BE2C (cell line): ENCODE measurements around the gene FAM181A.

Source experiments
- DNase-seq: peaks from one replicate; pipeline ENCODE4 v3.0.0-alpha.2; 2020
- H3K27me3 ChIP-seq: fragments of 250-450 bp; sonication (Bioruptor Pico); 2 replicates; pipeline ENCODE4 v1.5.1; 2020; ENCODE audit warnings: mild to moderate bottlenecking
- H3K36me3 ChIP-seq: fragments of 250-450 bp; sonication (Bioruptor Pico); 2 replicates; pipeline ENCODE4 v1.5.1; 2020; ENCODE audit warnings: mild to moderate bottlenecking
- H3K4me1 ChIP-seq: fragments of 250-450 bp; sonication (Bioruptor Pico); 2 replicates; pipeline ENCODE4 v1.5.1; 2020
- H3K4me3 ChIP-seq: 2 replicates; pipeline ENCODE4 v1.5.1; 2011; ENCODE audit warnings: low read depth, low read length
- H3K9me3 ChIP-seq: fragments of 250-450 bp; sonication (Bioruptor Pico); 2 replicates; pipeline ENCODE4 v1.5.1; 2020
- TF ChIP-seq, protein P1 (sequence below): IDR thresholded peaks from 2 replicates; pipeline ENCODE4 v1.5.1; 2012; ENCODE audit warnings: mild to moderate bottlenecking, low read depth, low read length

FAM181A gene

DNA sequence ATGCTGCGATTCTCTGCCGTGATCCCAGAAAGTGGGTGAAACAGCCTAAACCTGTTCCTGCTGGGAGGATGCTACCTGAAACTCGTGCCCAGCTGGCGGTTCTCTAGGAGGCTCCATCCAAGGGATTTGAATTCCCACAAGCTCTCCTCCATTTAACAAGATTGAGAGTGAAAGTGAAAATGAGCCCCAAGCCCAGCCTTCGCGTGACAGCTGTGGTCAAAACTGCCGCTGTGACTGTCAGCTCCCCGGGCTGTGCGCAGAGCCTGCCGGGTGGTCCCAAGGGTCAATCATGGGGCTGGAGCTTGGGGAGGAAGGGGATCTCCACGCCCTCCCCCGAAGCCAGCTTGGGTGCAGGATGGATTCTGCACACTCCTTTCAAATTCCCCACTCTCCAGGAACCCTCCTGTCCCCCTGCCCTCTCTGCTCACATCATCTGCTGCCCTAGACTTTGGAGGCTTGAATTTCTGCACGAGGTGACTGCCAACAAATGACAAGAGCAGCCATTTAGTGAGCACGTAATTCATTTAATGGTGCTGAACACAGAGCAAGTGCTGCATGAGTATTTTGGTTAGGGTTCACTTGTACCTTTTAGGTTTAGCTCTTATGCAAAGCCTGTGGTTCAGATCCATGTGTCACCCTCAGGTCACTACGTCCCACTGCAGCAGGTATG is 44.0 kb downstream of the FAM181A start:
- Histone ChIP-seq H3K27me3 (no peaks in the 10 kb centered on the region; the same call in 1 of the 2 replicates), H3K4me3 (peak overlapping the region; percentile 34), H3K9me3 (no peaks in the 10 kb centered on the region), H3K4me1 (no peaks in the 10 kb centered on the region), H3K36me3 (no peaks in the 10 kb centered on the region)
- TF ChIP-seq, protein P1, sequence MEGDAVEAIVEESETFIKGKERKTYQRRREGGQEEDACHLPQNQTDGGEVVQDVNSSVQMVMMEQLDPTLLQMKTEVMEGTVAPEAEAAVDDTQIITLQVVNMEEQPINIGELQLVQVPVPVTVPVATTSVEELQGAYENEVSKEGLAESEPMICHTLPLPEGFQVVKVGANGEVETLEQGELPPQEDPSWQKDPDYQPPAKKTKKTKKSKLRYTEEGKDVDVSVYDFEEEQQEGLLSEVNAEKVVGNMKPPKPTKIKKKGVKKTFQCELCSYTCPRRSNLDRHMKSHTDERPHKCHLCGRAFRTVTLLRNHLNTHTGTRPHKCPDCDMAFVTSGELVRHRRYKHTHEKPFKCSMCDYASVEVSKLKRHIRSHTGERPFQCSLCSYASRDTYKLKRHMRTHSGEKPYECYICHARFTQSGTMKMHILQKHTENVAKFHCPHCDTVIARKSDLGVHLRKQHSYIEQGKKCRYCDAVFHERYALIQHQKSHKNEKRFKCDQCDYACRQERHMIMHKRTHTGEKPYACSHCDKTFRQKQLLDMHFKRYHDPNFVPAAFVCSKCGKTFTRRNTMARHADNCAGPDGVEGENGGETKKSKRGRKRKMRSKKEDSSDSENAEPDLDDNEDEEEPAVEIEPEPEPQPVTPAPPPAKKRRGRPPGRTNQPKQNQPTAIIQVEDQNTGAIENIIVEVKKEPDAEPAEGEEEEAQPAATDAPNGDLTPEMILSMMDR = no peak
- no peak for DNase-seq

DNA sequence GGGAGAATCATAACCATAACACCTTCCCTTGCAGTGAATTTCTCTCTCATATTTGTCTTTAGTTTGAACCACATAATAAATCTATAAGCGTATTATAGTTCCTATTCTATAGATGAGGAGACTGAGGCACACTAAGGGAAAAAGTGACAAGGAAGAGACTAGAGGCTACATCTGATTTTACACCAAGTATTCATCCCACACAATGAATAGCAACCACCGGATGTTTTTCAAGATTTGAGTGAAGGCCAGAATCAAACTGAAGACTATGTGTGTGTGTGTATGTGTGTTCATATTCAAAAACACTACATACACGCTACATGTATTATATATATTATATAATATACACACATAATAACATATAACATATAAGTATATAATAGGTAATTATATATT is 44.5 kb downstream of the FAM181A start:
- Histone ChIP-seq H3K4me1 (no peaks in the 10 kb centered on the region), H3K9me3 (no peaks in the 10 kb centered on the region), H3K27me3 (no peaks in the 10 kb centered on the region; the same call in 1 of the 2 replicates), H3K4me3 (no peak overlapping the region), H3K36me3 (no peaks in the 10 kb centered on the region)
- DNase-seq = no peak
- TF ChIP-seq, protein P1 = no peak

DNA sequence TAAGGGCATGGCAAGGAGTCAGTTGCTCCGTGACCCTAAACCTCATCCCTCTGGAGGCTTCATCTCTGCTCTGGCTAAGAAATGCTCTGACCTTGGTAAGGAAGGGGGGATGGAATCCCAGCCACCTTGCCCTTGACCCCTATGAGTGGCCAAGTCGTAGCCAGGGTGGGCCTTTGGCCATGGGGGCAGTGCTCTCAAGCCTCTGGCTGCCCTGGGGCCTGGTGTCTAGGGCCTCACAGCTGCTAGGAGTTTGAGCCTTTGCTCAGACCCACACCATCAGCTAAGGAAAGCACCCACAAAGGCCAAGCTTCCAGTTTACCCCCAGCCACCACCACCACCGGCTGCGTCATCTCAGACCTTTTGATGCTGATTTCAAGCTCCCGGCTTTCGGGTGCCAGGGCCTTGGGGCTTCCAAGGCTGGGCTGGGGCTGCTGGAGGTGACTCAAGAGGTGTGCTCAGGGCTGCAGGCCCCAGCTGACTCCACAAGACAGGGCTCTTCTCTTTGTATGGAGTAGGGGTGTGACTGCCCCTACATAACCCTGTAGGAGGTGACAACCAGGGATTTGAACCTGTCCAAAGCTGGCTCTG is 45.6 kb downstream of the FAM181A start:
- no peaks in the 10 kb centered on the region; the same call in 1 of the 2 replicates for H3K27me3 ChIP-seq
- TF ChIP-seq, protein P1 = no peak
- no peaks in the 10 kb centered on the region for H3K9me3 ChIP-seq
- no peak overlapping the region for H3K4me3 ChIP-seq
- no peaks in the 10 kb centered on the region for H3K4me1 ChIP-seq
- no peak for DNase-seq
- no peaks in the 10 kb centered on the region for H3K36me3 ChIP-seq

DNA sequence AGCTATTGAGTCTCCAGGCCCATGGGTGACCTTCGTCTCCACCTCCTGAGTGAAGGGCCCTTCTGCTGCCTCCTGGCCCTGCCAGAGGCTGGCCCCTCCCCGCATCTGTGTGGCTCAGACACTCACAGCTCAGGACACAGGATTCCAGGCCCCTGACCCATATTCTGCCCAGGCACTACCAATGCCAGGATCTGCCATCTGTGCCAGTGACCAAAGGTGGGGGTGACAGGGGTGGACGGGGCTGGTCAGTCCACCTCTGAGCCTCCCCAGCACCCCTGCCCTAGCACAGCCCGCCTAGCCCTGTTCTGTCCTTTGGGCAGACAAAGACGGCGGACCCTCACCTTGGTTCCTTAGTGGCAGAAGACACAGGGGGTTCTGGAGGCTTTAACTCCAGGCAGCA is 46.5 kb downstream of the FAM181A start:
- TF ChIP-seq, protein P1 = no peak
- no peaks in the 10 kb centered on the region for H3K4me1 ChIP-seq
- no peak overlapping the region for H3K4me3 ChIP-seq
- H3K9me3 ChIP-seq = no peaks in the 10 kb centered on the region
- no peaks in the 10 kb centered on the region; the same call in 1 of the 2 replicates for H3K27me3 ChIP-seq
- H3K36me3 ChIP-seq = no peaks in the 10 kb centered on the region
- no peak for DNase-seq

DNA sequence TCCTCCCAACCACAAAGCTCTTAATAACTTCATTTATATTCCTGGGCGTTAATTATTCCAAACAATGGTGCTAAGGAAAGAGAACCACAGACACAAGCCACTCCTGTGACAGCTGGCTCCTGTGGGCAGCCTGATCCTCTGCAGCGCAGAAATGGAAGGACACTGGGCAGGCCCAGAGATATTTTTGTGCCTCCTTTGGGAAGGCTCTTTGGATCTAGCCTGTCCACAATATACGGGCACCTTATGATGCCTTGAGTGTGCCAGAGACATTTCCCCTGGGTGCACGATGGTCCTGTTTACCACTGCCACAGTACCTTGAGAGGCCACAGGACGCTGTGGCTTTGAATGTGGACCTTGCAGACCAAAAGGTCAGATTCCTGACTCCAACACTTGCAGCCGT is 47.2 kb downstream of the FAM181A start:
- TF ChIP-seq, protein P1 = no peak
- DNase-seq = no peak
- Histone ChIP-seq H3K27me3 (no peaks in the 10 kb centered on the region; the same call in 1 of the 2 replicates), H3K4me3 (no peak overlapping the region), H3K36me3 (no peaks in the 10 kb centered on the region), H3K9me3 (no peaks in the 10 kb centered on the region), H3K4me1 (no peaks in the 10 kb centered on the region)

DNA sequence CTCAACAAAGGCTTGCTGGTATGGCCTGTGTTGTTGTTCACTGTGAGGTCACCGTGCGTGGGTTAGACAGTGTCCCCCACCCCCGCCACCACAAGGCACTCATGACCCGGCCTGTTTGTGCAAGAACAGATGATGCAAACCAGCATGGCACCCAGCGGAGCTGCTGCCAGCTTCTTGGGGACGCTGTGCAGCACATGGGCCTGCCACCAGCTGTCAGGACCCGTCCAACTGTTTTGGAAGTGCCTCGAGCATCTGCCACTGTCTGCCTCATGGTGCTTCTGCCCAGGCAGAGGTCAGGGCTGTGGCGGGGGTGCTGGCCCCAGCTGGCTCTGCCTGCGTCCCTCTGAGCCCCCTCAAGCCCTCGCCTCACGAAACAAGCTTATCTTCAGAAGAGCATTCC is 47.7 kb downstream of the FAM181A start:
- no peak for DNase-seq
- H3K9me3 ChIP-seq = no peaks in the 10 kb centered on the region
- H3K36me3 ChIP-seq = no peaks in the 10 kb centered on the region
- no peak overlapping the region for H3K4me3 ChIP-seq
- TF ChIP-seq, protein P1 = no peak
- H3K4me1 ChIP-seq = no peaks in the 10 kb centered on the region
- H3K27me3 ChIP-seq = no peaks in the 10 kb centered on the region; the same call in 1 of the 2 replicates
